K562 (cell line): ENCODE data around the gene TBX6. TPM values are rescaled to one million over a fixed set of nuclear protein-coding genes. Genes with fewer than 3 reads are reported as not detected.

Experiments used
- AFF1 ChIP-seq, 2 experiments: fragments of 450-650 bp; IDR thresholded peaks; 2 replicates each; pipeline ENCODE4 v1.6.1; 2018; ENCODE audit warnings: mild to moderate bottlenecking in 2 of 2, low read depth in 1 of 2; ENCODE audit not compliant: partially characterized antibody in 2 of 2
- ARNT ChIP-seq, 2 experiments: fragments of 450-650 bp; IDR thresholded peaks; 2 replicates each; pipeline ENCODE4 v1.6.1; 2016; ENCODE audit warnings: mild to moderate bottlenecking in 1 of 2
- DMBX1 ChIP-seq: fragments of 250-450 bp; sonication (Bioruptor Pico); IDR thresholded peaks from 2 replicates; pipeline ENCODE4 v1.8.0; 2022; ENCODE audit warnings: inconsistent platforms, mild to moderate bottlenecking, moderate library complexity, borderline replicate concordance
- EWSR1 ChIP-seq: fragments of 450-650 bp; IDR thresholded peaks from 2 replicates; pipeline ENCODE4 v1.6.1; 2018; ENCODE audit warnings: borderline replicate concordance, mild to moderate bottlenecking, low read depth, moderate library complexity; ENCODE audit not compliant: partially characterized antibody
- HDAC8 ChIP-seq: fragments of 450-650 bp; IDR thresholded peaks from 2 replicates; pipeline ENCODE4 v1.6.1; 2016; ENCODE audit warnings: mild to moderate bottlenecking, missing genetic modification characterization, moderate library complexity, missing compliant biosample characterization
- HDGF ChIP-seq: fragments of 450-650 bp; IDR thresholded peaks from 2 replicates; pipeline ENCODE4 v1.6.1; 2016
- MCM5 ChIP-seq: fragments of 450-650 bp; IDR thresholded peaks from 2 replicates; pipeline ENCODE4 v1.6.1; 2016; ENCODE audit warnings: low read depth
- NEUROD1 ChIP-seq: fragments of 150-350 bp; IDR thresholded peaks from 2 replicates; pipeline ENCODE4 v1.6.1; 2014; ENCODE audit warnings: borderline replicate concordance, low read length, low read depth; ENCODE audit not compliant: partially characterized antibody
- POLR2AphosphoS5 ChIP-seq: IDR thresholded peaks from 2 replicates; pipeline ENCODE4 v1.6.1; 2011; ENCODE audit warnings: mild to moderate bottlenecking, low read depth, low read length, moderate library complexity; ENCODE audit not compliant: control insufficient read depth, insufficient read depth
- PRMT5 ChIP-seq: sonication (generic); formaldehyde crosslinking; IDR thresholded peaks from 2 replicates; pipeline ENCODE4 v1.5.0; 2020; ENCODE audit warnings: missing genetic modification reagents
- RHOXF2B ChIP-seq: fragments of 250-450 bp; sonication (Bioruptor Pico); conservative IDR thresholded peaks from 2 replicates; pipeline ENCODE4 v1.5.1; 2021
- SNIP1 ChIP-seq: fragments of 450-650 bp; IDR thresholded peaks from 2 replicates; pipeline ENCODE4 v1.7.1; 2017; ENCODE audit warnings: low read depth, mild to moderate bottlenecking
- TFAM ChIP-seq: fragments of 250-450 bp; sonication (Bioruptor Pico); conservative IDR thresholded peaks from 2 replicates; pipeline ENCODE4 v1.5.0; 2021; ENCODE audit warnings: mild to moderate bottlenecking, moderate library complexity
- ZNF232 ChIP-seq: sonication (generic); formaldehyde crosslinking; IDR thresholded peaks from 2 replicates; pipeline ENCODE4 v1.8.0; 2022; ENCODE audit warnings: mild to moderate bottlenecking, missing genetic modification reagents
- ZZZ3 ChIP-seq: fragments of 450-650 bp; IDR thresholded peaks from 2 replicates; pipeline ENCODE4 v1.6.1; 2016; ENCODE audit warnings: antibody characterized with exemption, mild to moderate bottlenecking, moderate library complexity
- polyA plus RNA-seq, 8 experiments: library from polyadenylated mRNA; depleted of rRNA in 4 of 8; stranded (reverse) in 5 of 8; unstranded in 3 of 8; fragments of >200 nt; fragmentation: Nextera tagmentation in 2 of 8; fragmentation: Illumina TruSeq in 1 of 8; extraction: Ambion mirVana in 2 of 8; extraction: Trizol in 1 of 8; gene quantifications; 2 replicates each; pipeline versions ENCODE4 v1.2.1 to v1.2.3, GENCODE V29; 2011 to 2014; ENCODE audit warnings: inconsistent platforms in 1 of 8, missing spikeins in 1 of 8
- total RNA-seq, 7 experiments: library from RNA; depleted of rRNA in 6 of 7; stranded (reverse); fragments of >200 nt in 6 of 7; fragmentation: Illumina TruSeq in 2 of 7; extraction: Trizol in 2 of 7; gene quantifications; 2 replicates each; pipeline versions ENCODE4 v1.2.1 to v1.2.3, GENCODE V29; 2011 to 2021; ENCODE audit warnings: low replicate concordance in 1 of 7
- TF ChIP-seq, protein P1 (sequence below): fragments of 450-650 bp; IDR thresholded peaks from 2 replicates; pipeline ENCODE4 v1.6.1; 2016; ENCODE audit warnings: low read depth

TBX6 gene
- total and polyA plus RNA-seq, 9 of the 15 experiments (the other 6 are each of a cell fraction or from before 2014, with no cell fraction given): 0.07 to 0.58 (median 0.11) TPM; not detected in 2

GRCh38 chr16:30065102-30065942, 26.4 kb downstream of the TBX6 start, which contains the start of gene ALDOA (continued):
- TF ChIP-seq AFF1 (IDR thresholded peaks at IDR 0.05; ENCODE audit: low read depth in 1 of 2, partially characterized antibody in 2 of 2) (no peak), HDAC8 (tag) (peak; percentile 83), ZNF232 (CRISPR knock-in tag) (no peak), TFAM (CRISPR knock-in tag) (no peak), HDGF (no peak), EWSR1 (no peak), RHOXF2B (no peak), DMBX1 (CRISPR knock-in tag) (peak; percentile 41; the same call in 1 of the 2 replicates), PRMT5 (CRISPR knock-in tag) (no peak), SNIP1 (no peak), ZZZ3 (no peak), MCM5 (no peak), ARNT (IDR thresholded peaks at IDR 0.05) (peak; percentile 61 to 95; a peak in 2 of 4 replicates), POLR2AphosphoS5 (peak; percentile 94), NEUROD1 (peak; percentile 81)
- TF ChIP-seq, protein P1, sequence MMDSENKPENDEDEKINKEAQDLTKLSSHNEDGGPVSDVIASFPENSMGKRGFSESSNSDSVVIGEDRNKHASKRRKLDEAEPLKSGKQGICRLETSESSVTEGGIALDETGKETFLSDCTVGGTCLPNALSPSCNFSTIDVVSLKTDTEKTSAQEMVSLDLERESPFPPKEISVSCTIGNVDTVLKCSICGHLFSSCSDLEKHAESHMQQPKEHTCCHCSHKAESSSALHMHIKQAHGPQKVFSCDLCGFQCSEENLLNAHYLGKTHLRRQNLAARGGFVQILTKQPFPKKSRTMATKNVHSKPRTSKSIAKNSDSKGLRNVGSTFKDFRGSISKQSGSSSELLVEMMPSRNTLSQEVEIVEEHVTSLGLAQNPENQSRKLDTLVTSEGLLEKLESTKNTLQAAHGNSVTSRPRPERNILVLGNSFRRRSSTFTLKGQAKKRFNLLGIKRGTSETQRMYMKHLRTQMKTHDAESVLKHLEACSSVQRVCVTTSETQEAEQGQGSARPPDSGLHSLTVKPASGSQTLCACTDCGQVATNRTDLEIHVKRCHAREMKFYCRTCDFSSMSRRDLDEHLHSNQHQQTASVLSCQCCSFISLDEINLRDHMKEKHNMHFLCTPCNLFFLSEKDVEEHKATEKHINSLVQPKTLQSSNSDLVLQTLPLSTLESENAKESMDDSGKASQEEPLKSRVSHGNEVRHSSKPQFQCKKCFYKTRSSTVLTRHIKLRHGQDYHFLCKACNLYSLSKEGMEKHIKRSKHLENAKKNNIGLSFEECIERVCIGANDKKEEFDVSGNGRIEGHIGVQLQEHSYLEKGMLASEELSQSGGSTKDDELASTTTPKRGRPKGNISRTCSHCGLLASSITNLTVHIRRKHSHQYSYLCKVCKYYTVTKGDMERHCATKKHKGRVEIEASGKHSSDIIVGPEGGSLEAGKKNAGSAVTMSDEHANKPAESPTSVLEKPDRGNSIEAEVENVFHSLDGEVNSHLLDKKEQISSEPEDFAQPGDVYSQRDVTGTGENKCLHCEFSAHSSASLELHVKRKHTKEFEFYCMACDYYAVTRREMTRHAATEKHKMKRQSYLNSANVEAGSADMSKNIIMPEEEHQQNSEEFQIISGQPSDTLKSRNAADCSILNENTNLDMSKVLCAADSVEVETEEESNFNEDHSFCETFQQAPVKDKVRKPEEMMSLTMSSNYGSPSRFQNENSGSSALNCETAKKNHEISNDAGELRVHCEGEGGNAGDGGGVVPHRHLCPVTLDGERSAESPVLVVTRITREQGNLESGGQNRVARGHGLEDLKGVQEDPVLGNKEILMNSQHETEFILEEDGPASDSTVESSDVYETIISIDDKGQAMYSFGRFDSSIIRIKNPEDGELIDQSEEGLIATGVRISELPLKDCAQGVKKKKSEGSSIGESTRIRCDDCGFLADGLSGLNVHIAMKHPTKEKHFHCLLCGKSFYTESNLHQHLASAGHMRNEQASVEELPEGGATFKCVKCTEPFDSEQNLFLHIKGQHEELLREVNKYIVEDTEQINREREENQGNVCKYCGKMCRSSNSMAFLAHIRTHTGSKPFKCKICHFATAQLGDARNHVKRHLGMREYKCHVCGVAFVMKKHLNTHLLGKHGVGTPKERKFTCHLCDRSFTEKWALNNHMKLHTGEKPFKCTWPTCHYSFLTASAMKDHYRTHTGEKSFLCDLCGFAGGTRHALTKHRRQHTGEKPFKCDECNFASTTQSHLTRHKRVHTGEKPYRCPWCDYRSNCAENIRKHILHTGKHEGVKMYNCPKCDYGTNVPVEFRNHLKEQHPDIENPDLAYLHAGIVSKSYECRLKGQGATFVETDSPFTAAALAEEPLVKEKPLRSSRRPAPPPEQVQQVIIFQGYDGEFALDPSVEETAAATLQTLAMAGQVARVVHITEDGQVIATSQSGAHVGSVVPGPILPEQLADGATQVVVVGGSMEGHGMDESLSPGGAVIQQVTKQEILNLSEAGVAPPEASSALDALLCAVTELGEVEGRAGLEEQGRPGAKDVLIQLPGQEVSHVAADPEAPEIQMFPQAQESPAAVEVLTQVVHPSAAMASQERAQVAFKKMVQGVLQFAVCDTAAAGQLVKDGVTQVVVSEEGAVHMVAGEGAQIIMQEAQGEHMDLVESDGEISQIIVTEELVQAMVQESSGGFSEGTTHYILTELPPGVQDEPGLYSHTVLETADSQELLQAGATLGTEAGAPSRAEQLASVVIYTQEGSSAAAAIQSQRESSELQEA: no peak
